Measurements from ENCODE around the gene CBFA2T3.

The CBFA2T3 gene

DNA sequence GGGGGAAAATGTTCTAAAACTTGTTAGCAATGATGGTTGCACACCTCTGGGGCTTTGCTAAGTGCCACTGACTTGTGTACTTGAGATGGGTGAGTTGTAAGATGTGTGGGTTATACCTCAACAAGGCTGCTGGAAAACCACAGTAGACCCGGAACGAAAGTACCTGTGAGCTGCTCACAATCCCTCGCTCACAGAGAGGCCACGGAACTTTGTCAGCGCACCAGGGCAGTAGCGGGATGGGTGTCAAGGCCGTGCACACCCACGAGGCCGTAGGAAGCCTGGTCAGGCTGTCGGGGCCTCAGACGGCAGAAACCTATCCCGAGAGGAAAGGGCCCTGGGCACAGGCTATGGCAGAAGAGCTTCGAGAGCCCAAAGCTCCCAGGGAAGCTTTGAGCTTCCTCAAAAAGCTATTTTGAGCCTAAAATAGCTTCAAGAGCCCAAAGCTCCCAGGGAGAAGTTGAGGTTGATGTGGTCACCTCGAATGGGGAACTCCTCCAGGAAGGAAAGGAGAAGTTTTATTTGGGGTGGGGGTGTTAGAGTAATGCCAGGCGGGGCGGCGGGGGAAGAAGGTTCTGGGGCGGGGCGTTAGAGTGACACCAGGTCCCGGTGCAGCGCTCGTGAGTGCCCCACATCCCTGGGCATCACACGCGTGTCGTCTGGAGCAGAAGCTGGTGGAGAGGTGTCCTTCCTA, 19.0 kb downstream of the CBFA2T3 start:
- Mint-ChIP-seq H3K9me3 (peaks cover 14% of the 10 kb centered on the region), H3K27ac (no peak overlapping the region), H3K36me3 (ENCODE audit: low read depth) (no peaks in the 10 kb centered on the region), H3K4me1 (no peaks in the 10 kb centered on the region), H3K27me3 (ENCODE audit: low read depth, poor library complexity) (peaks cover 42% of the 10 kb centered on the region), H3K4me3 (no peak overlapping the region)
- TF ChIP-seq, protein P1, sequence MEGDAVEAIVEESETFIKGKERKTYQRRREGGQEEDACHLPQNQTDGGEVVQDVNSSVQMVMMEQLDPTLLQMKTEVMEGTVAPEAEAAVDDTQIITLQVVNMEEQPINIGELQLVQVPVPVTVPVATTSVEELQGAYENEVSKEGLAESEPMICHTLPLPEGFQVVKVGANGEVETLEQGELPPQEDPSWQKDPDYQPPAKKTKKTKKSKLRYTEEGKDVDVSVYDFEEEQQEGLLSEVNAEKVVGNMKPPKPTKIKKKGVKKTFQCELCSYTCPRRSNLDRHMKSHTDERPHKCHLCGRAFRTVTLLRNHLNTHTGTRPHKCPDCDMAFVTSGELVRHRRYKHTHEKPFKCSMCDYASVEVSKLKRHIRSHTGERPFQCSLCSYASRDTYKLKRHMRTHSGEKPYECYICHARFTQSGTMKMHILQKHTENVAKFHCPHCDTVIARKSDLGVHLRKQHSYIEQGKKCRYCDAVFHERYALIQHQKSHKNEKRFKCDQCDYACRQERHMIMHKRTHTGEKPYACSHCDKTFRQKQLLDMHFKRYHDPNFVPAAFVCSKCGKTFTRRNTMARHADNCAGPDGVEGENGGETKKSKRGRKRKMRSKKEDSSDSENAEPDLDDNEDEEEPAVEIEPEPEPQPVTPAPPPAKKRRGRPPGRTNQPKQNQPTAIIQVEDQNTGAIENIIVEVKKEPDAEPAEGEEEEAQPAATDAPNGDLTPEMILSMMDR (IDR thresholded peaks at IDR 0.05) = no peak
- DNase-seq = no peak

- Mint-ChIP-seq H3K9me3 (peaks cover 14% of the 10 kb centered on the region), H3K4me1 (no peaks in the 10 kb centered on the region), H3K27me3 (ENCODE audit: low read depth, poor library complexity) (peaks cover 44% of the 10 kb centered on the region), H3K27ac (no peak overlapping the region), H3K36me3 (ENCODE audit: low read depth) (no peaks in the 10 kb centered on the region), H3K4me3 (no peak overlapping the region)
- DNase-seq = no peak
- TF ChIP-seq, protein P1 (IDR thresholded peaks at IDR 0.05) = no peak
Observed at GRCh38 chr16:88957433-88957767, 19.6 kb downstream of the CBFA2T3 start.

GRCh38 chr16:88956546-88957432, 20.2 kb downstream of the CBFA2T3 start:
- TF ChIP-seq, protein P1 (IDR thresholded peaks at IDR 0.05) = no peak
- Mint-ChIP-seq H3K4me1 (no peaks in the 10 kb centered on the region), H3K27me3 (ENCODE audit: low read depth, poor library complexity) (peaks cover 40% of the 10 kb centered on the region), H3K27ac (no peak overlapping the region), H3K4me3 (no peak overlapping the region), H3K9me3 (peaks cover 8% of the 10 kb centered on the region), H3K36me3 (ENCODE audit: low read depth) (no peaks in the 10 kb centered on the region)
- DNase-seq = no peak

- Mint-ChIP-seq H3K36me3 (ENCODE audit: low read depth) (no peaks in the 10 kb centered on the region), H3K4me1 (no peaks in the 10 kb centered on the region), H3K4me3 (no peak overlapping the region), H3K9me3 (peaks cover 7% of the 10 kb centered on the region), H3K27me3 (ENCODE audit: low read depth, poor library complexity) (peaks cover 37% of the 10 kb centered on the region), H3K27ac (no peak overlapping the region)
- DNase-seq = no peak
- TF ChIP-seq, protein P1 (IDR thresholded peaks at IDR 0.05) = no peak
Observed at GRCh38 chr16:88955906-88956305, 21.1 kb downstream of the CBFA2T3 start.

DNA sequence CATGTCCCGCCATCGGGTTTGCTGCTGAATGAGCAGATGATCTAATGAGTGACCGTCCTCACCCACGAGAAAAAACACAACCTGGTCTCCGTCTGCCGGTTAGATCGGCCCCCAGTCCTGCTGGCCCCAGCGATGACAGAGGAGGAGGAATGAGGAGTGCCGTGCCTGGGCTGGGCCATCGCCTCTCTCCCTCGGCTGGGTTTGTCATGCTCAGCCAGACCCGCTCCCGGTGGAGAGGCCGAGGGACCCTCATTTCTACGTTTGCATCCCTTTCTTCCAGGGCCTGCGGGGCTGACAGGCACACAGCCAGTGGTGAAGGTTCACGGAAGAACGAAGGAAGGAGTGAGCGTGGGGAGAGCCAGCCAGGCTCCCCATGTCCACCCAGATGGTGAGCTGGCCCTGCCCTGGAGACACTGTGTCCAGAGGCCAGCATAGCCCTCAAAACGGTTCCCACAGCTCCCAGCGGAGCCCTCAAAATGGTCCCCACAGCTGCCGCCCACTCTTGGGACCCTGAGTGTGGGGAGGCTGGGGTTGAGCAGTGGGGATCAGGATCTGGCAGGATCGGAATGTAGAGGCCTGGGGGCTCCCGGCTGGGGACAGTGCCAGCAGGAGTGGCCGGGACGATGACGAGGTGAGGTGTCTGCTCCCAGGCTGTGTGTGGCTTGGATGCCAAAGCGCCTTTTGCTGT, 23.9 kb downstream of the CBFA2T3 start:
- Mint-ChIP-seq H3K27me3 (ENCODE audit: low read depth, poor library complexity) (peaks cover 45% of the 10 kb centered on the region), H3K9me3 (no peaks in the 10 kb centered on the region), H3K36me3 (ENCODE audit: low read depth) (no peaks in the 10 kb centered on the region), H3K4me1 (no peaks in the 10 kb centered on the region), H3K4me3 (no peak overlapping the region), H3K27ac (no peak overlapping the region)
- TF ChIP-seq, protein P1 (IDR thresholded peaks at IDR 0.05) = no peak
- DNase-seq = no peak

Data from nephron progenitor cell (in vitro differentiated cells).